ENCODE results near the gene CCDC127.
"Not testable (repeated sequence)": the region's sequence is repeated elsewhere in the genome, so short reads cannot be mapped to it uniquely, and the experiment has no call there.

CCDC127 gene

GRCh38 chr5:200985-201384 is 17.0 kb downstream of the CCDC127 start:
- DNase-seq, result no peak

GRCh38 chr5:199950-200645 is 17.9 kb downstream of the CCDC127 start:
- no peak for DNase-seq

GRCh38 chr5:199197-199949 is 18.6 kb downstream of the CCDC127 start:
- no peak for DNase-seq

- DNase-seq, result no peak
Measured at GRCh38 chr5:198516-199196, 19.3 kb downstream of the CCDC127 start.

GRCh38 chr5:197892-198489 is 20.0 kb downstream of the CCDC127 start:
- DNase-seq, result no peak

GRCh38 chr5:197031-197430 is 20.9 kb downstream of the CCDC127 start:
- not testable (repeated sequence) for DNase-seq

- no peak for DNase-seq
Measured at GRCh38 chr5:196350-196749, 21.6 kb downstream of the CCDC127 start.

GRCh38 chr5:195401-196160 is 22.4 kb downstream of the CCDC127 start:
- no peak for DNase-seq

GRCh38 chr5:194603-195209 is 23.2 kb downstream of the CCDC127 start:
- no peak for DNase-seq

GRCh38 chr5:194102-194501 is 23.9 kb downstream of the CCDC127 start:
- DNase-seq, result no peak

- no peak for DNase-seq
Measured at GRCh38 chr5:192970-193831, 24.8 kb downstream of the CCDC127 start.

- DNase-seq, result no peak
Measured at GRCh38 chr5:192691-192969, 25.3 kb downstream of the CCDC127 start.

GRCh38 chr5:191949-192690 is 25.8 kb downstream of the CCDC127 start:
- DNase-seq, result no peak

GRCh38 chr5:191036-191948 is 26.7 kb downstream of the CCDC127 start, which contains the start of gene LRRC14B:
Gene LRRC14B (plus strand): TSS chr5:191495. CDS start chr5:191539, 44 bp downstream.
- no peak for DNase-seq

- DNase-seq, result no peak
Measured at GRCh38 chr5:190366-191035, 27.5 kb downstream of the CCDC127 start.

- no peak for DNase-seq
Measured at GRCh38 chr5:189976-190365, 28.0 kb downstream of the CCDC127 start.

GRCh38 chr5:189486-189885 is 28.5 kb downstream of the CCDC127 start:
- no peak for DNase-seq

GRCh38 chr5:188488-189481 is 29.2 kb downstream of the CCDC127 start:
- peak; percentile 26 for DNase-seq

Data from T1000 (cell line).